Heart left ventricle (tissue), 13 donors: ENCODE results near the gene NEURL1.

Experiments used
- CTCF ChIP-seq, 12 donors: fragments of 200-600 bp; sonication (generic) in 4 of 12; IDR thresholded peaks; one replicate each; pipeline versions ENCODE4 v1.5.0 to v1.8.0; 2018 to 2022; ENCODE audit warnings: antibody characterized with exemption in 12 of 12, mild to moderate bottlenecking in 5 of 12
- POLR2A ChIP-seq, 2 donors: fragments of 450-650 bp; IDR thresholded peaks; one replicate each; pipeline ENCODE4 v1.6.1; 2017; ENCODE audit warnings: antibody characterized with exemption in 2 of 2, mild to moderate bottlenecking in 2 of 2, moderate library complexity in 2 of 2
- donor health status: ischemic (EF 13 %, LVEDD 7.1; RV severe dilation, severe dysfunction).
- donor health status: DM: no; HTN: yes; CAD: no.
- donor health status: DM: no; HTN: no; CAD: no.
- donor health status: ischemic (EF 25% LVEDD 6.9; RV normal size, moderate dysfunction).
- donor health status: ischemic (EF 25% LVEDD 5.7; RV mildly dilated, moderate dysfunction).
- donor health status: ischemic (EF 35%, LVEDD 5.7; RV mildly dilated, moderate dysfunction).
- donor health status: nonischemic (EF 11% LVEDD 7.7; RV severe dilation, severe dysfunction).
- donor health status: DM: yes; HTN: yes; CAD: no.
- donor health status: PGD.
- donor health status: ischemic (EF 29% LVEDD 5.4; RV normal size, mild dysfunction).
- donor health status: nonischemic (EF 23%, LVEDD 6.1; RV moderate dilation, normal function).

DNA sequence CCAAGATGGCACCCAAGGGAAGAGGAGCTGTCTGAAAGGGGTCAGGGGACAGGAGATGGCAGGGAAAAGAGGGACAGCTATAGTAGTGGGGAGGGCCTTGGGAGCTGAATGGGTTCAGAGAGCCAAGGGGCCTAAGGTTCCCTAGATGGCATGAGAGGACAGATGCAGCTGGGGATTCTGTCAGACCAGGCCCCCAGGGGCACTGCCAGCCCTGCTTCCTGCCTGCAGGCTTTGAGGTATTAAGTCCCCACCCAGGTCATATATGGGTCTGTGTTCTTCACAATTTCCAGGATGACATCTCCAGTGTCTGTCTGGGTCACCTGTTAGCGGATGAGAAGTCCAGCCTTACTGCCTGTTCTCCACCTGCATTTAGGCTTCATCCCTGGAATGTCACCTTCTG is 56.7 kb downstream of the NEURL1 start:
- no peak for TF ChIP-seq POLR2A (IDR thresholded peaks at IDR 0.05)
- TF ChIP-seq CTCF (IDR thresholded peaks at IDR 0.05), result no peak
